ENCODE measurements around the gene CPNE9. TPM values are rescaled to one million over a fixed set of nuclear protein-coding genes. Genes with fewer than 3 reads are reported as not detected.
A peak's percentile ranks its signal among the peaks of the same experiment; 100 is the strongest.
"Not testable (repeated sequence)": the region's sequence is repeated elsewhere in the genome, so short reads cannot be mapped to it uniquely, and the experiment has no call there.

Gene CPNE9
- total RNA-seq, 1 experiment from 2014 or later: not detected

DNA sequence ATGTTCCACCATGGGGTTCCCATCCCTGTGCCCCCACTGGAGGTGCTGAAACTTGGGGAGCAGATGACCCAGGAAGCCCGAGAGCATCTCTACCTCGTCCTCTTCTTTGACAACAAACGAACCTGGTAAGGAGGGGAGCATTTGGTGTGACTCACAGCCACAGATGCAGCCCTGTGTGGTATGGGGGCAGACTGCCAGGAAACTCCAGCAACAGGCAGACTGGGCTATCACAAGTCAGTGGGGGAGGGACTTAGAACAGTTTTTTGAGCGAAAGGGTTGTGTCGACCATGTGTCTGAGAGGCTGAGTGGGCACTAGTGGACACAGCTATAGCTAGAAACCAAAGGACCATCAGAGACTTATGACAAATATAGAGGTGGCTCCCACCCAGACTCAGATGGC is 42.7 kb downstream of the CPNE9 start:
- peak; percentile 75 for DNase-seq (ENCODE audit: low read depth)

DNA sequence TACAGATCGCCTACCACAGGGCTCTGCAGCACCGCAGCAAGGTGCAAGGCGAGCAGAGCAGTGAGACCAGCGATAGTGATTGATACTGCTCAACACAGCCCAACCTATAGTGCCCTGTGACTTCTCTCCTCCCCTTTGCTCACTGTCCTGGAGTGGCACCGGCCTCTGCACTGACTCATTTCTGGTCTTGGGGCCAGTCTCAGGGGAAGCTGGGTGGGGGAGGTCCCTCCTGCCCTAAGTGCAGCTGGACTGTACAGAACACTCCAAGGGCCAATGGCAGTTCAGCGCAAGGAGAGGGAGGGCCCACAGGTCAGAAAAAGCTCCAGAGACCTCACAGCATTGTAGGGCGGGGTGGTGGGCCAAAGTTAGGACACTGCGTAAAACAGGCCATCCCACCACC is 43.6 kb downstream of the CPNE9 start:
- DNase-seq (ENCODE audit: low read depth): no peak

DNA sequence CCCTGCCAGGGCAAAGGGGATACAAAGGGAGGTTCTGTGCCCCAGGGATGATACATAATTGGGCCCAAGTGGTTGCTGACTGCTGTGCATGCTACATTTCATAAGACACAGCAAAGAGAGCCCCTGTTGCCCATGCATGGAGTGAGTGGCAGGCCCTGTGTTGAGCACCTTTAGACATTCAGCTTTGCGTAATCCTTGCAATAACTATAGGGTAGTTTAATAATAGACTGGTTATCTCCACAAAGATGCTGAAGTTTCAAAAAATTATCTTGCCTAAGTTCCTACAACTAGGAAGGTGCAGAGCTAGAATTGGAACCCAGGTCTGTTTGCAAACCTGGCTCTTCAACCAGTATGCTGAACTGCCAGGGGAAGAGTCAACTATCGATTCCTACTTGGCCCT is 44.4 kb downstream of the CPNE9 start:
- DNase-seq (ENCODE audit: low read depth): no peak

DNA sequence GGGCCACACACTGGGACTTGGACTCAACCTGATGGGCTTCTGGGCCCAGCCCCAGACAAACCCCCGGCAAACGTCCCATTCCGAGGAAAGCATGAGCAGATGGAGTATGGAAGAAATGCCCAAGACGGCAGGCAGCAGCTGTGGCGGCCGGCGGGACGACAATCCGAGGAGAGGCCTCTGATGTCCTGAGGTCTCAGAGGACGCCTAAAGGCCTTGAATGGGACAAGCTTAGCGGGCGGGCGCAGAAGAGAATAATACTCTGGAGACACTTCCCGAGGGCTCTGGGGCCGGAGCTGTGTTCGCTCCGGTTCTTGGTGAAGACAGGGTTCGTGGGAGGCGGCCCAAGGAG is 45.6 kb downstream of the CPNE9 start:
- no peak for DNase-seq (ENCODE audit: low read depth)

DNA sequence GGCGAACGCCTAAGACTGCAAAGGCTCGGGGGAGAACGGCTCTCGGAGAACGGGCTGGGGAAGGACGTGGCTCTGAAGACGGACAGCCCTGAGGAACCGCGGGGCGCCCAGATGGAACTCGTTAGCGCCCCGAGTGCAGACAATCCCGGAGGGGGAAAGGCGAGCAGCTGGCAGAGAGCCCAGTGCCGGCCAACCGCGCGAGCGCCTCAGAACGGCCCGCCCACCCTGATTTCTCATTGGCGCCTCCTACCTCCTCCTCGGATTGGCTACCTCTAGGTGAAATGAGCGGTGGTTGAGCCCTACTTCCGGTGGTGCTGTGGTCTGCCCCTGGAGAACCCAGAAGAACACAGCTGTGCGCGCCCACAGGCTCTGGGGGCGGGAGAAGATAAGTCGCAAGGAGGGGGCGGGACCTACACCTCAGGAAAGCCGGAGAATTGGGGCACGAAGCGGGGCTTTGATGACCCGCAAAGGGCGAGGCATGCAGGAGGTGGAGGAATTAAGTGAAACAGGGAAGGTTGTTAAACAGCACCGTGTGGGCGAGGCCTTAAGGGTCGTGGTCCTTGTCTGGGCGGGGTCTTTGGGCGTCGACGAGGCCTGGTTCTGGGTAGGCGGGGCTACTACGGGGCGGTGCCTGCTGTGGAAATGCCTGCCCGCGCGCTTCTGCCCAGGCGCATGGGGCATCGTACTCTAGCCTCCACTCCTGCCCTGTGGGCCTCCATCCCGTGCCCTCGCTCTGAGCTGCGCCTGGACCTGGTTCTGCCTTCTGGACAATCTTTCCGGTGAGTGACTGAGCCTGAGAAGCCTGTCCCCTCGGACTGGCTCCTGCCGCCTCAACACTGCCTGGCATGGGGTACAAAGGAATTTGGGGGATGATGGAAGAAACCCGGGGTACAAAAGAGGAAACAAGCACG is 46.3 kb downstream of the CPNE9 start, which contains the start of gene OGG1:
Gene OGG1, plus strand, starts transcription at position 308 of the 911 bp plus-strand sequence. Its CDS starts 335 bp downstream, at position 643.
- DNase-seq (ENCODE audit: low read depth): peak; percentile 97

DNA sequence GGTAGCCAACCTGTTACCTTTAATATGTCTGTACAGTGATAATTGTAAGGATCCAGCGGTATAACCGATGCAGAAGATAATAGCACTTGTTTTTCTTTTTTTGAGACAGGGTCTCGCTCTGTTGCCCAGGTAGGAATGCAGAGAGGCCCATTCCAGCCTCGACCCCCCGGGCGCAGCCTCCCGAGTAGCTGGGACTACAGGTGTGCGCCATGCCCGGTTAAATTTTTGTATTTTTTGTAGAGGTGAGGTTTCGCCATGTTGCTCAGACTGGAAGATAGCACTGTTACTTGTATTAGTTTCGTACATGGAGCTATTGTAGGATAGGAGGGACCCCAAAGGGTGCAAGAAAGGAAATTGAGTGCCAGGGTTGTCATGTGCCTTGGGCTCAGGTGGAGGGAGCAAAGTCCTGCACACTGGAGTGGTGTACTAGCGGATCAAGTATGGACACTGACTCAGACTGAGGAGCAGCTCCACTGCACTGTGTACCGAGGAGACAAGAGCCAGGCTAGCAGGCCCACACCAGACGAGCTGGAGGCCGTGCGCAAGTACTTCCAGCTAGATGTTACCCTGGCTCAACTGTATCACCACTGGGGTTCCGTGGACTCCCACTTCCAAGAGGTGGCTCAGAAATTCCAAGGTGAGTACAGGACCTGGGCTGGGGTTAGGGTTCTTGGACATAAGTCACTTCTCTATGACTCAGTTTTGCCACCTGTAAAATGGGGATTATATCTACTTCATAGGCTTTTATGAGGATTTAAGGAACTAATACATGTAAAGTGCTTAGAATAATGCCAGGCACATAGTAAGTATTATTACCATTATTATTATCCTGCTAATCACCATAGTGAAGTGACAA is 47.2 kb downstream of the CPNE9 start:
- peak; percentile 19 for DNase-seq (ENCODE audit: low read depth)

DNA sequence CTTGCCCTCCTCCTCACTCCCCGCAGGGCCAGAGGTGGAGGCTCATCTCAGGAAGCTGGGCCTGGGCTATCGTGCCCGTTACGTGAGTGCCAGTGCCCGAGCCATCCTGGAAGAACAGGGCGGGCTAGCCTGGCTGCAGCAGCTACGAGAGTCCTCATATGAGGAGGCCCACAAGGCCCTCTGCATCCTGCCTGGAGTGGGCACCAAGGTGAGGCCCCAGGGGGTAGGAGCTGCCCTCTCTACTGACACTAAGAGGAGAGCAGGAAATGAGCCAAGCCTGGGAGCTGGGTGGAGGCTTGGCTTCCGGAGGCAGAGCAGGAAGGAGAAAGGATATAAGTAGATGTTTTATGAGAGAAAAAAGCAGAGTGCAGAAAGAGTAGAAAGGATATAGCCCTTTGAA is 51.0 kb downstream of the CPNE9 start:
- DNase-seq (ENCODE audit: low read depth): no peak

DNA sequence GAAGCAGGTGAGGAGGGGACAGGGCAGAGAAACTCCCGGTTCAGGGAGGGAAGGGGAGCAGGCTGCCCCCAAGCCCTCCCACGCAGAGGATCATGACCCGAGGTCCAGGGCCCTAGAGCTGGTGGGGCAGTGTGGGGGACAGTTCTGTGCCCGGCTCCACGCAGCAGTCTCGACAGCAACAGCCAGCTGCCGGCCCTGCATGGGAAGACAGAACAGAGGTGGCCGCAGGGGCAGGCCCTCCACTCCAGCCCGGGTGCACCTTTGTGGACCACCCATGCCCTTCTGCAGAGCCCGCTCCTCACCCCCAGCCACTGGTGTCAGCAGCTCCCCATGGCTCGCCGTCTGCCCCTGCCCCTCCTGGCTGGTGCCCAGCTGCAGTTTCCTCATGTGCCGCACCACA is 53.8 kb downstream of the CPNE9 start:
- no peak for DNase-seq (ENCODE audit: low read depth)

DNA sequence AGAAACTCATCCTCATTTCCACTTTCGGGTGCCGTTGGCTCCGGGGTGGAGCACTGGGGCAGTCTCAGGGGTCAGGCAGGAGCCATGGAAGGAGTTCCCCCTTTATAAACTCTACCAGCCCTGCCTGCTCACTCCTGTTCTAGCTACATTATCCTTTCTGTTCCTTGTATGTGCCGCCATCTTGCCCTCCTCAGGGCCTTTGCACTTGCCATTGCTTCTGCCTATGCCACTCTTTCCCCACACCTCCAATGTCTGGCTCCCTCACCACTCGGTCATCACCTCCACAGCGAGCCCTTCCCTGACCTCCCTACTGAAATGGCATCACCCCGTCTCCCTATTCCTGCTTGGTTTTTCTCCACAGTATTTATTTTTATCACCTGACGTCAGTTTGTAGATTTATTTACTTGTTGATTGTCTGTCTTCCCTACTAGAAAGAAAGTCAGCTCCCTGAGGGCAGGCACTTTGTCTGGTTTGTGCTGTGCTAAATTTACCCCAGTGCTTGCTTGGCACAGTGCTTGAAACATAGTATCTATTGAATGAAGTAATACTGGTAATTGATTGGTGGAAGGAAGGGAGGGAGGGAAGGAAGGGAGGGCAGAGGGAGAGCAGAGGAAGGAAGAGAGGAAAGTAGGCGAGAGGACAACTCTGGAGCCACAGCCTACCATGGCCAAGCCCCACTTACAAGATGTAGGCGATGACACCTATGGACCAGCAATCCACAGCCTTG is 57.3 kb downstream of the CPNE9 start:
- no peak for DNase-seq (ENCODE audit: low read depth)

DNA sequence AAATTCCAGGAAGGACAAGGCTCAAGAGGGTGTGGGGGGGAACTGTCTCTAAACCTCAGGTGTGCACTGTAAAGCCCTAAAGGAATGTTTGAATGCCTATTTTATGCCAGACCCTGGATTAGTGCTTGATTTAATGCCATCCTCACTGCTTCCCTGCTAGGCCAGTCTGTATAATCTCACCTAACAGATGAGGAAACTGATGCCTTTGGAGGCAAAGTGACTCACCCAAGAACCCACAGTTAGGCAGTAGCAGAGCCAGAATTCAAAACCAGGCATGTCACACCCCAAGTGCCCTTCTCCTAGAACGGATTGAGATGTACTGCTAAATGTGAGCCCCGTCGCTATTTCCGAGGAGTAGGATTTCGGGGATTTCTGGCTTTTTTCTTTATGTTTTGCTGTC is 58.3 kb downstream of the CPNE9 start:
- no peak for DNase-seq (ENCODE audit: low read depth)

DNA sequence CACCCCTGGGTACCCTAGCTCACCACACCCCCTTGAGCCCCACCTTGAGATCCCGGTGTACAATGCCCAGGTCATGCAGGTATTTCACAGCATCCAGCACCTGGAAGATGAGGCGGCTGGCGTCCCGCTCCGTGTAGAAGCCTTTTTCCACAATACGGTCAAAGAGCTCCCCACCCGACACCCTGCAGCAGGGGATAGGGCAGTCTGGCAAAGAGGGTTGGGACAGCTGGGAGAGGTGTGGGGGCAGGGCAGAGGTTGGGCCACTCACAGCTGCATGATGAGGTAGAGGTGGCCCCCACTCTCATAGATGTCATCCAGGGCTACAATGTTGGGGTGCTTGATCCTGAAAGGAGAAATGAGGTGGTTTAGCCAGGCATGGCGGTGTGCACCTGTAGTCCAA is 59.2 kb downstream of the CPNE9 start:
- no peak for DNase-seq (ENCODE audit: low read depth)

DNA sequence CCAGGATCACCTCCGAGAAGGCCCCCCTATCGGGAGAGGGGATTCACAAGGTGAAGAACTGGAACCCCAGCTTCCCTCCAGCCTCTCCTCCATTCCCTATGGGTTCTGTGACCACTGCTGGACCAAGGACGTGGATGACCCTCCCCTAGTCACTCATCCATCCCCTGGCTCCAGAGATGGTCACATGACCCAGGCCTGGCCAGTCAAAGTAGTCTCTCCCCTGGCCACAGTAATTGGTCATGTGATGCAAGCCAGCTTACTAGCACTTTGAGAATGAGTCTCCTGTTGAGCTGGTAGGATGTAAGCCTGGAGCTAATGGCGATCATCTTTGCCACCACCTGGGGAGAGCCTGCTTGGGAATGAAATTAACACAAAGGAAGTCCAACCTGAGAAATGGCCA is 62.2 kb downstream of the CPNE9 start:
- DNase-seq (ENCODE audit: low read depth): no peak

DNA sequence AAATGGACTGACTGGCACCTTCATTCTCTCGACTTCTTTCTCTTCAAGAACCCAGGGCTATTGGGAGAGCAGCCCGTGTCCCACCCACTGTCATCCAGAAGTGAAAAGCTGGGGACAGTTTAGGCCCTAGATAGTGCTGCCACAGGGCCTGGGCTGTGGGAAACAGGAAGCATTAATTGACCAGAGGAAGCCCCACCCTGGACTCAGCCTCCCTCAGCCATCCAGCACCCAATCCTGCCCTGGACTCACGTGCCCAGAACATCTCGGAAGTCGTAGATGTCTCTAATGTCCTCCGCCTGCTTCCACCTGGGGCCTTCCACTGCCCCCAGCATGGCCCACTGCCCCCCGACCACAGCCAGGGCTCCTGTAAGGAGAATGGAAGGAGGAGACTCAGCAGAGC is 63.8 kb downstream of the CPNE9 start:
- DNase-seq (ENCODE audit: low read depth): no peak

DNA sequence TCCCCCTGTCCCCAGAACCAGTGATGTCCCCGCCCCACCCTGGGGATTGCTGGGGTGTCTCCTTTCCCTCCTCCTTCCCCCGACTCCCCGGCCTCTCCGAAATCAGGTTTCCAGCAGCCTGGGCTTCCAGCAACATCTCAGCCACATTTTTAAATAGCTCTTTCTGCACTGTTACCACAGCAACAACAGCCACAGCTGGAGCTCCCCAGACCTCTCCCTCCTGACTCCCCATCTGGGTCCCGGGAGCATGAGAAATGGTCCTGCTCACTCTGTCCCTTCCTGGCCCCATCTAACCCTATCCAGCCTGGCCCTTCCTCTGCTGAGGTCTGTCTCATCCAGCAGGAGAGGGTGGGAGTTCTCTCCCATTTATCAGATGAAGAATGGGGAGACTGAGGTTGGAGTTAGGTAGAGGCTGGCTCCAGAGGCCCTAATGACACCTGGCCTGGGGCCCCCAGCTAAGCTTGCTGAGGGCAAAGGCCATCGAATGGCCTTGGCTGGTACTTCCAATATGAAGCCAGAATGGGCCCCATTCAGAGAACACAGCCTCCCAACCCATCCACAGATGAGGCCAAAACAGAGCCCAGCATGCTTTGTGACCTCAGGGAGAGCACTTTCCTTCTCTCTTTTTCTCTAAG is 64.6 kb downstream of the CPNE9 start:
- no peak for DNase-seq (ENCODE audit: low read depth)

DNA sequence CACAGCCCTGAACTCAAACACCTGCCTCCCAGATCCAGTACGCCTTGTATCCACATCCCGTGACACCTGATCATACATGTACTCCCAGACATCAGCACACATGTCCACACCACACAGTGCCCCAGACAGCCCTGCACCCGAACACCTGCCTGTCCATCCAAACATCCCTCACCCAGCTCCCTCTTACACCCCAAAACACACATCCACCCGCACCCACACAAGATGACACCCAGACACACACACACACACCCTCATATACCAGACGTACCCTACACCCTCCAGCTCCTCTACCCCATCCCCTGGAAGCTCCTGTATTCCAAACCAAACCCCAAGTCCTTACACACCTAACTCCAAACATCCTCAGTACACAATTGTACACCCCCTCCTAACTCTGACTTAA is 65.4 kb downstream of the CPNE9 start:
- DNase-seq (ENCODE audit: low read depth): no peak

DNA sequence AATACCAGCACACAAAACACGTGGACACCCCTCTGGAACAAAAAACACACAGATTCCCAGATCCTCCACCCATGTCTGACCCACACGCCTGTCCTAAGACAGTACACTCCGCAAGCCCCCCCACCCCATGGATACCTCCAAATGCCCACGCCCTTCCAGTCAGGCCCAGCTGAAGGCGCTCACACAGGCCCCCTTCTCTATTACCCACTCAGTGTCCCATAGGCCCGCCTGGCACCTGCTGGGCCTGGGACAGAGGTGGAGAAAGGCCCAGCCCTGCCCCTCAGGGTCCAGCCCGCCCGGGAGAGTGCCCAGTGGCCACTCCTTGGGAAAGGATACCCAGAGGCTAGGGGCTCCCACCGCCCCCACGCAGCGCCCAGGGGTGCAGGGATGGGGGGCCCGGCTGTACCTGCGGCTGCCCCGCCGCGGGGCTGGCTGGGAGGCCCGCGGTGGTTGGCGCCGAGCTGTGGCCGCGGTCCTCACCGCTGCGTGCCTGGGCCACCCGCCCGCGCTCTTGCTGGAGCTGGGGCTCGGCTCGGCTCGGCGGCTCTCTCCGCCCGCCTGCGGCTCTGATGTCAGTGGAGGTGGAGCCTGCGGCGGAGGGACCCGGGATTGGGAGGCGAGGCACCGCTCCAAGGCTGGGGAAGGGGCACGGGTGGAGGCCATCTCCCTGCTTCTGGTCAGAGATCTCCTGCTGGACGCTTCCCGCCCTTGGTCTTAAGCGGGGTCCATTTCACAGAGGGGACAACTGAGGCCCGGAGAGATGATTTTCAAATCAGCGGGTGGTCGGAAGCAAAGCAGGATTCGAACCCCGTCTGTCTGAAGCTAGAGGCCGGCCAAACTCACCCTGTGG is 66.0 kb downstream of the CPNE9 start, which contains the start of gene CAMK1:
Gene CAMK1, minus strand, starts transcription at position 522 of the 850 bp plus-strand sequence. CDS start 2,198 bp downstream, outside the sequence.
- peak; percentile 66 for DNase-seq (ENCODE audit: low read depth)

DNA sequence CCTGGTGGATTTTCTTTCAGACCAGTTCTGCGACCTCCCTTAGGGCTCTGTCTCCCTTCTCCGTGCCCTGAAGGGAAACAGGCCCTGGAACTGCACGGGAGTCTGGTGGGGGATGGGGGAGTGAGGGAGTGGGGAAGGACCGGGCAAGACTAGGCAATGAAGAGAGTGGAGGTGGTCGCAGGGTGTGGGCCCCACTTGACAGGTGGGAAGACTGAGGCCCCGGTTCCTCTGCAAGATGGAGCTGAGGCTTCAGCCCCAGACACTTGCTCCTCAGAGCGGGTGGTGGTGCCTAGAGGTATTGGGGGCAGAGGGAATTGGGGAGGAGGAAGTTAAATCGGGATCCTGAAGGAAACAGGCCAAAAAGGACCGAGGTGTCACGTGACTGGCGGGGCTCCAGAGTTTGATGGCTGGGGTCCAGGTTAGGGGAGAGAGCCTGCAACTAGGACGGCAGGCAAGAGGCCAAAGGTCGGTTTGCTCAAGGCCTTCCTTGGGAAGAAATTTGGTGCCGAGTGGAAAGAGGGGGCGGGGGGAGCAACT is 66.7 kb downstream of the CPNE9 start:
- DNase-seq (ENCODE audit: low read depth): no peak

DNA sequence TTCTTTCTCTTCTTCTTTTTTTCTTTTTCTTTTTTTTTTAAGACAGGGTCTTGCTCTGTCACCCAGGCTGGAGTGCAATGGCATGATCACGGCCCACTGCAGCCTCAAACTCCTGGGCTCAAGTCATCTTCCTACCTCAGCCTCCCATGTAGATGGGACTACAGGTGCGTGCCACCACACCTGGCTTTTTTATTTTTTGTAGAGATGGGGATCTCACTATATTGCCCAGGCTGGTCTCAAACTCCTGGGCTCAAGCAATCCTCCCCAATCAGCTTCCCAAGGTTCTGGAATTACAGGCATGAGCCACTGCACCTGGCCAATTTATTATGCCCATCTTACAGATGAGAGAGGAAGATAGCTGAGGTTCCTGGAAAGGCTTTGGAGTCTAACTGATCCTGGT is 67.4 kb downstream of the CPNE9 start:
- not testable (repeated sequence) for DNase-seq (ENCODE audit: low read depth)

DNA sequence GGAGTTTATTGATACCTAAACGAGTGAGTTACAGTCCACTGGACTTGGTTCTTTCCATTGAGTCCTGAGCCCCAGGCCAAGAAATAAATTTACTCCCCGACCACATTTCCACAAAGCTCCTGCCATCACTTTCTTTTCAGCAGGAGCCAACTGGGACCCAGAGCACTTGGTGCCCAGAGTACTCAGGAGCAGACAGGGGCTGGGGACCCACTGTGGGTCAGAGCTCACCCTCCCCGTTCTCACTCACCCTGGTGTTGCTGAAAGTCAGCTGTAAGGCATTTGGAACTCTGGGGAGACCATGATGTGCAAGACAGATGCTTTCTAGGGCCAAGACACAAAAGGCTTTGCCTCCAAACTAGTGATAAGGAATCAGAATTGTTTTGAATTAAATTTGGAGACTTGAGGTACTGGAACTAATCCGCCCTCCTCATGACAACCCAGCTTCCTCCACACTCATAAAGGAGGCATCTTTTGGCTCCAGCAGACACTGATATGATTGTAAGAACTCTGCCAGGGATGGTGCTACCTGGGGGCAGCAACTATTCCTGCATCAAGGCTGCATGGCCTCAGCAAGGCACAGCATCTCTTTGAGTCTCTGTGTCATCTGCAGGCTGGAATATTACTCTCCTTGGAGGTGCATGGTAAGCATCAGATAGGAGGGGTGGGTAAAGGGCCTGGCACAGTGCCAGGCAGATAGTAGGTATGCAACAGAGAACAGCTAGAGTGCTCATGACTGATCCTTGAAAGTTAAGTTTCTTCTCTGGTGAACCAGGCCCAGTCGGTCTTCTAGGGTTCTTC is 73.5 kb downstream of the CPNE9 start:
- DNase-seq (ENCODE audit: low read depth): no peak

DNA sequence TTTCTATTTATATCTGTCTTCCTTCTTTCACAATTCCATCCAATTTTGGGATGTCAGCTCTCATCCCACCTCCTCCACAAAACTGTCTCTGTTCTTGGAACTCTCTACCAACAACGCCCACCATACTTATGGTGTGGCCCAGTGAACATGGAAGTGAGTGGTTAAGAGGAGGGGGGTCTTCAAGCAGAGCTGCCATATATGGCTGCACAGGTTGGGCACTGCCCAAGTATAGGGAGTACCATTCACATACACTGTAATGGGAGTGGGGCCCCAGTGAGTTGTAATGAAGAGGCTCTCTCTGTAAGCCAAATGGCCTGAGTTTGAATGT is 74.0 kb downstream of the CPNE9 start:
- no peak for DNase-seq (ENCODE audit: low read depth)
